B cell (primary cell): ENCODE measurements around the gene EPB41. TPM values are rescaled to one million over a fixed set of nuclear protein-coding genes. Genes with fewer than 3 reads are reported as not detected.

ENCODE experiments used
- ATAC-seq: fragments of 200-7000 bp; cut with Tn5 transposase; one replicate; pipeline ENCODE4 v1.10.0; 2021; ENCODE audit warnings: low read depth, mild to moderate bottlenecking, moderate number of reproducible peaks, moderate library complexity
- CTCF ChIA-PET: fragments of 350-600 bp; sonication (Branson Sonifier 250); formaldehyde crosslinking; loops from one replicate; lab custom pipeline; 2021; ENCODE audit warnings: antibody characterized with exemption, inconsistent platforms; lab: Charles Lee
- POLR2A ChIA-PET: fragments of 350-600 bp; sonication (Branson Sonifier 250); formaldehyde crosslinking; loops from one replicate; lab custom pipeline; 2021; ENCODE audit warnings: antibody characterized with exemption; lab: Charles Lee
- DNase-seq: peaks from one replicate; pipeline ENCODE4 v3.0.0; 2013
- H2AFZ ChIP-seq: 2 replicates; pipeline ENCODE4 v1.6.1; 2012; ENCODE audit warnings: mild to moderate bottlenecking, low read depth, low read length; ENCODE audit not compliant: insufficient read depth, poor library complexity, severe bottlenecking
- H3K27ac ChIP-seq, 2 donors: 1 replicate in 1 of 2; 2 replicates in 1 of 2; pipeline ENCODE4 v1.5.1; 2012 to 2013; ENCODE audit warnings: low read length in 2 of 2, mild to moderate bottlenecking in 2 of 2, moderate library complexity in 1 of 2
- H3K27me3 ChIP-seq, 4 experiments: fragments of 200-600 bp in 1 of 4; sonication (generic) in 1 of 4; replicated peaks in 1 of 4; 1 replicate in 2 of 4; 2 replicates in 2 of 4; pipeline versions ENCODE4 v1.6.1 to v1.7.0; 2013 to 2016; ENCODE audit warnings: low read length in 3 of 4, mild to moderate bottlenecking in 2 of 4, mixed read lengths in 1 of 4, moderate library complexity in 1 of 4; ENCODE audit not compliant: insufficient read depth in 4 of 4, control insufficient read depth in 3 of 4; ENCODE audit errors: control extremely low read depth in 1 of 4
- H3K36me3 ChIP-seq, 2 experiments: replicated peaks in 1 of 2; 1 replicate in 1 of 2; 2 replicates in 1 of 2; pipeline versions ENCODE4 v1.6.1 to v1.7.1; 2013; ENCODE audit warnings: low read length in 1 of 2; ENCODE audit not compliant: insufficient read depth in 2 of 2, control insufficient read depth in 1 of 2; ENCODE audit errors: control extremely low read depth in 1 of 2, extremely low read depth in 1 of 2
- H3K4me1 ChIP-seq, 2 donors: fragments of 200-600 bp in 1 of 2; sonication (generic) in 1 of 2; 1 replicate in 1 of 2; 2 replicates in 1 of 2; pipeline versions ENCODE4 v1.5.1 to v1.6.1; 2013 to 2017; ENCODE audit warnings: low read length in 2 of 2; ENCODE audit not compliant: control insufficient read depth in 2 of 2, insufficient read depth in 2 of 2
- H3K4me2 ChIP-seq: replicated peaks from 2 replicates; pipeline ENCODE3; 2012; ENCODE audit warnings: mild to moderate bottlenecking, low read depth, low read length; ENCODE audit not compliant: poor library complexity, severe bottlenecking
- H3K4me3 ChIP-seq, 5 experiments: fragments of 200-600 bp in 1 of 5; sonication (generic) in 1 of 5; 1 replicate in 3 of 5; 2 replicates in 2 of 5; pipeline versions ENCODE4 v1.5.1 to v1.7.0; 2011 to 2016; ENCODE audit warnings: low read length in 4 of 5, mild to moderate bottlenecking in 4 of 5, low read depth in 2 of 5, control low read depth in 1 of 5, moderate library complexity in 1 of 5; ENCODE audit not compliant: insufficient read depth in 1 of 5; ENCODE audit errors: control extremely low read depth in 1 of 5, extremely low read depth in 1 of 5
- H3K79me2 ChIP-seq: fragments of 200-600 bp; sonication (generic); one replicate; pipeline ENCODE4 v1.6.0; 2016; ENCODE audit warnings: low read length; ENCODE audit not compliant: control insufficient read depth, insufficient read depth
- H3K9ac ChIP-seq: fragments of 200-600 bp; sonication (generic); 2 replicates; pipeline ENCODE4 v1.6.1; 2017; ENCODE audit warnings: mild to moderate bottlenecking, low read length, moderate library complexity
- H3K9me3 ChIP-seq, 3 donors: one replicate each; pipeline versions ENCODE4 v1.6.1 to v1.7.1; 2013; ENCODE audit warnings: low read length in 2 of 3; ENCODE audit not compliant: control insufficient read depth in 2 of 3, insufficient read depth in 1 of 3; ENCODE audit errors: control extremely low read depth in 1 of 3
- H4K20me1 ChIP-seq: 2 replicates; pipeline ENCODE4 v1.6.0; 2012; ENCODE audit warnings: mild to moderate bottlenecking, low read length; ENCODE audit not compliant: insufficient read depth, control insufficient read depth, poor library complexity, severe bottlenecking
- H3K27ac Mint-ChIP-seq: one replicate; pipeline ENCODE4 v1.8.0; 2021; ENCODE audit warnings: mixed read lengths
- H3K27me3 Mint-ChIP-seq: one replicate; pipeline ENCODE4 v1.8.0; 2021; ENCODE audit warnings: mixed read lengths
- H3K4me1 Mint-ChIP-seq: one replicate; pipeline ENCODE4 v1.8.0; 2021; ENCODE audit warnings: mixed read lengths
- H3K4me3 Mint-ChIP-seq: one replicate; pipeline ENCODE4 v1.8.0; 2021; ENCODE audit warnings: mixed read lengths
- H3K9me3 Mint-ChIP-seq: one replicate; pipeline ENCODE4 v1.8.0; 2022; ENCODE audit warnings: mixed read lengths; ENCODE audit not compliant: insufficient read depth
- CTCF ChIP-seq: fragments of 200-600 bp; IDR thresholded peaks from one replicate; pipeline ENCODE4 v1.8.0; 2022; ENCODE audit warnings: antibody characterized with exemption, mild to moderate bottlenecking
- EZH2 ChIP-seq: IDR thresholded peaks from 2 replicates; pipeline ENCODE4 v1.6.1; 2012; ENCODE audit warnings: borderline replicate concordance, low read depth, mild to moderate bottlenecking, moderate library complexity, low read length; ENCODE audit not compliant: insufficient read depth, poor library complexity, severe bottlenecking
- WGBS: methylation state at CpG from one replicate; pipeline ENCODE4 v1.1.5; 2013; ENCODE audit warnings: missing lambda C conversion rate; ENCODE audit not compliant: insufficient coverage; 5-methylcytosine and 5-hydroxymethylcytosine counted together
- intact Hi-C: fragments of 100-400 bp; cut with micrococcal nuclease; formaldehyde crosslinking; loops from one replicate; pipeline ENCODE4 v1.10.0; 2022
- polyA plus RNA-seq: library from polyadenylated mRNA; depleted of rRNA; stranded (reverse); fragments of >200 nt; gene quantifications from 2 replicates; pipeline ENCODE4 v1.2.3, GENCODE V29; 2012
- total RNA-seq, 2 donors: library from RNA; stranded (reverse); fragments of 120-200 nt in 1 of 2; gene quantifications; 1 replicate in 1 of 2; 2 replicates in 1 of 2; pipeline versions ENCODE4 v1.2.3 to v1.2.4, GENCODE V29; 2013 to 2022

EPB41 gene
- total and polyA plus RNA-seq, 2 donors (not counting 1 experiment from before 2014, with no cell fraction given) = 45.8 to 186 TPM

DNA sequence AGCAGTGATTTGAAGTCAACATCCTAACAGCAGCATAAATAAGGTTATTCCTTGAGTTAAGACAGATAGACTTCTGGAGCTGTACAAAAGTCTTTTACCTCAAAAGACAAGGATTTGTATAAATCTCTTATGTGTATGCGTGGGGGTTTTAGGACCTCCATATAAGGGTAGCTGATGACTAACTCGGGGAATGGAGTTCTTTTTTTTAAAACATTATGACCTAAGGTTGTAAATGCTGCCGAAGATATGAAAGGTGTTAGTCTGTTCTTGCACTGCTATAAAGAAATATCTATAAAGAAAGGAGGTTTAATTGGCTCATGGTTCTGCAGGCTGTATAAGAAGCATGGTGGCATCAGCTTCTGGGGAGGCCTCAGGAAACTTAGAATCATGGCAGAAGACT is 90.4 kb downstream of the EPB41 start:
- peaks cover 7 to 44% of the 10 kb centered on the region in 2 experiments for H3K36me3 ChIP-seq
- intact Hi-C loops = no loop called here
- H3K9me3 ChIP-seq = no peaks in the 10 kb centered on the region
- TF ChIP-seq EZH2 (no peak), CTCF (no peak)
- no peaks in the 10 kb centered on the region for H3K4me1 ChIP-seq
- Mint-ChIP-seq H3K4me3 (no peak overlapping the region), H3K27me3 (no peaks in the 10 kb centered on the region), H3K9me3 (no peaks in the 10 kb centered on the region), H3K27ac (no peak overlapping the region), H3K4me1 (peaks cover 1% of the 10 kb centered on the region)
- H3K27ac ChIP-seq = no peak overlapping the region
- H3K27me3 ChIP-seq = no peaks in the 10 kb centered on the region
- H3K4me2 ChIP-seq = no peak overlapping the region
- WGBS = 100% methylated on average over 2 of the region's 3 CpGs
- CTCF ChIA-PET = no interaction called here
- H3K79me2 ChIP-seq = no peaks in the 10 kb centered on the region
- H3K4me3 ChIP-seq = no peak overlapping the region
- H4K20me1 ChIP-seq = no peaks in the 10 kb centered on the region
- POLR2A ChIA-PET = no interaction called here
- H2AFZ ChIP-seq = no peak overlapping the region
- ATAC-seq (no peak), DNase-seq (no peak)
- no peak overlapping the region for H3K9ac ChIP-seq

- no peaks in the 10 kb centered on the region for H4K20me1 ChIP-seq
- H3K36me3 ChIP-seq = peaks cover 12 to 38% of the 10 kb centered on the region in 2 experiments
- TF ChIP-seq EZH2 (no peak), CTCF (no peak)
- H3K4me2 ChIP-seq = no peak overlapping the region
- H3K27ac Mint-ChIP-seq = no peak overlapping the region
- DNase-seq = no peak
- intact Hi-C loops = no loop called here
- no peaks in the 10 kb centered on the region for H3K9me3 Mint-ChIP-seq
- H3K27ac ChIP-seq = no peak overlapping the region
- no peak overlapping the region for H2AFZ ChIP-seq
- ChIA-PET POLR2A (no interaction called here), CTCF (interaction anchor here (0.7 to 1.0 kb wide), 2 partner anchors 29 to 191 kb away, joined by 3 to 4 read pairs; no protein-coding TSS in a partner anchor)
- no peak for ATAC-seq
- no peaks in the 10 kb centered on the region for H3K9me3 ChIP-seq
- H3K9ac ChIP-seq = no peak overlapping the region
- no peaks in the 10 kb centered on the region for H3K27me3 ChIP-seq
- no CpG with 5 or more reads among the region's 3 CpGs for WGBS
- H3K4me1 ChIP-seq = no peaks in the 10 kb centered on the region
- H3K4me3 ChIP-seq = no peak overlapping the region
- peaks cover 3% of the 10 kb centered on the region for H3K79me2 ChIP-seq
- H3K27me3 Mint-ChIP-seq = no peaks in the 10 kb centered on the region
- peaks cover 1% of the 10 kb centered on the region for H3K4me1 Mint-ChIP-seq
- H3K4me3 Mint-ChIP-seq = no peak overlapping the region
Measured at GRCh38 chr1:29011775-29012174, 97.4 kb downstream of the EPB41 start.
